ENCODE results near the gene CABP2.
"Not testable (repeated sequence)": the region's sequence is repeated elsewhere in the genome, so short reads cannot be mapped to it uniquely, and the experiment has no call there.

Gene CABP2

GRCh38 chr11:67476692-67477091 is 46.6 kb downstream of the CABP2 start:
- DNase-seq (ENCODE audit: low read depth): not testable (repeated sequence)

- DNase-seq (ENCODE audit: low read depth): no peak
Observed at GRCh38 chr11:67472882-67473281, 50.4 kb downstream of the CABP2 start.

- DNase-seq (ENCODE audit: low read depth): no peak
Observed at GRCh38 chr11:67470337-67471002, 52.8 kb downstream of the CABP2 start.

- no peak for DNase-seq (ENCODE audit: low read depth)
Observed at GRCh38 chr11:67469508-67469811, 53.8 kb downstream of the CABP2 start.

All from stimulated activated CD8-positive, alpha-beta memory T cell treated with anti-CD3 and anti-CD28 coated beads, Interleukin-12 subunit alpha, Interleukin-12 subunit beta, amount 100 ng/mL, for 4 hours (primary cell).